Activated CD4-positive, alpha-beta T cell treated with anti-CD3 and anti-CD28 coated beads, Interleukin-2, amount 50 U/mL, for 16 hours (primary cell): ENCODE measurements around the gene THY1.
"Not testable (repeated sequence)": the region's sequence is repeated elsewhere in the genome, so short reads cannot be mapped to it uniquely, and the experiment has no call there.

ENCODE experiments used
- DNase-seq: peaks from one replicate; pipeline ENCODE4 v3.0.0-alpha.2; 2020

Gene THY1

DNA sequence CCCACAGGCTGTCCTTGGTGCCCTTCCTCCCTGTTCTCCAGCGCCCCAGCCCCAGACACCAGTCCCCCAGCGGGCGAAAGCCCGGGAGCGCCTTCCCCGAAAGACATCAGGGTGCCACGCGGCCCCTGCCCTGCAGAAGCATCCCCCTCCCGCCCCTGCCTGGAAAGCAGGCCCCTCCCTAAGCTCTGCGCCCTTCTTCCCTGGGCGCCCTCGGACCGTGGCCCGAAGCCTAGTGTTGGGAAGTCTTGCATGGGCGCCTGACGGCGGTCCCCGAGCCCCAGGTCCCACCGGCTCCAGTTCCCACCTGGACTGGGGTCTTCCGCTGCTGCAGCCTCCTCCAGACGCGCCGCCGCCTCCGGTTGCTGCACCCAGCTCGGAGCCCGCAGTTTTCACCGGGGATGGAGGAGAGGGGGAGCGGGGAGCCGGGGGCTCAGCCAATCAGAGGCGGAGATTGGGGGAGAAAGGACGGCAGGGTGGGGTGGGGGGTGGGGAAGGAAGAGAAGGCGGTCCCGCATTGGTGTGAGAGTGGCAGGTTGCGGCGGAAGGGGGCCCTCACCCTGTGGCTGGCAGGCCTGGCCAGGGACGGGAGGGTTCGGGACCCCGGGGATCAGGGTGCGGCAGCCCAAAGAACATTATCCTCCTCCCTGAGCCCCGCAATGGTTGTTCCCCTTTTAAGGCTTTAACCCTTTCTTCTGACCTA lies at the start of gene THY1:
TSS of gene THY1 (minus strand) at position 364 of the 700 bp plus-strand sequence. CDS start 2,267 bp downstream, outside the sequence.
- DNase-seq, result no peak

- no peak for DNase-seq
Observed at GRCh38 chr11:119472186-119472855, 49.3 kb upstream of the THY1 start.

DNA sequence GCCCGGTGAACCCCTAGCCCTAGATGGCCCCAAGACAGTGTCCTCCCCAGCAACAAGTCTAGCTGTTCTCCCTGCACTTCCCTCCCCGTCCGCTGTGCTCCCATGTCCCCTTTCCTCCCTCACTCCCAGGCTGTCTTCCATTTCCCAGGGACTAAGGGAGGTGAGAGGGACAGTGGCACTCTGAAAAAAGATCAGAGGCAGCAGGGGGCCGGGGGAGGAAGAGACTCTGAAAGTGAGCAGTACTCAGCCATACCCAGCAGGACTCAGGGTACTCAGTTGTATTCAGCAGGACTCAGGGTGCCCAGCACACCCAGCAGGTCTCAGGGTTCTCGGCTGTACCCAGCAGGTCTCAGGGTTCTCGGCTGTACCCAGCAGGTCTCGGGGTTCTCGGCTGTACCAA lies 48.4 kb upstream of the THY1 start:
- no peak for DNase-seq

- DNase-seq, result no peak
Observed at GRCh38 chr11:119470317-119471291, 47.6 kb upstream of the THY1 start.

DNA sequence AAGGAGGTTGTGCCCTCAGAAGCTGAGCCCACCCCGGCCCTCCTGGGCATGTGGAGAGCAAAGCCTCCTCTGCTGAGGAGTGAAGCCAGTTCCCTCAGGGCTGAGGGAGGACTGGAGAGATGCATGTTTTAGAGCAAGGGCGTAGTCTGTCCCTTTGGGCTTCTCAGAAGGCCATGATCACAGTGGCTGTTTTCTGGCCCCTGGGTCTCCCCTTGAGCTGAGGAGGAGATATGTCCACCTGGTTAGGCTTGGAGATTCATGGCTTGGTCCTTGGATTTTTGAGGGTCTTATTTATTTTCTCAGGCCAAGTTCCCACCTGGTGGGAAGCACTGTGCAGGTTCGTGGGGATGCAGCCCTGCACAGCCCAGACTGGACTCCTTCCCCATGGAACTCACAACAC lies 46.5 kb upstream of the THY1 start:
- DNase-seq, result no peak

DNA sequence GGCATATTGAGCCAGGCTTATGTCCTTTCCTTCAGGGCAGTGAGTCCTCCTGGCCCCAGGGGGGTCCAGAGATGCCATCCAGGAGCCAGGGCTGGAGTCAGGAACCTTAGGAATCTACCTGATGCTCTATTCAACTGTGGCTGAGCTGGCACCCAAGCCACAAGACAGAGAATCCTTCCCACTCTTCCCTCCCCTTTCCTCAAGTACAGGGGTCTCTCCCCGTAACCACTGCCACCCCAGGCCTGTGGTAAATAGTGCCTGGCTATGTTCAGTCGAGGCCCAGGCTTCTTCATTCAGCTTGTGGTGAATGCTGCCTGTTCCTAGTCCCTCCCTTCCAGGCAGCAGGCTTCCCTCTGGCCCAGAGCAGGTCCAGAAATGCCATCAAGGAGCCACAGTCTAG lies 45.5 kb upstream of the THY1 start:
- DNase-seq, result no peak

- DNase-seq, result no peak
Observed at GRCh38 chr11:119461229-119461963, 38.4 kb upstream of the THY1 start.

GRCh38 chr11:119460582-119460981 lies 37.6 kb upstream of the THY1 start:
- no peak for DNase-seq

- DNase-seq, result no peak
Observed at GRCh38 chr11:119460097-119460496, 37.1 kb upstream of the THY1 start.

DNA sequence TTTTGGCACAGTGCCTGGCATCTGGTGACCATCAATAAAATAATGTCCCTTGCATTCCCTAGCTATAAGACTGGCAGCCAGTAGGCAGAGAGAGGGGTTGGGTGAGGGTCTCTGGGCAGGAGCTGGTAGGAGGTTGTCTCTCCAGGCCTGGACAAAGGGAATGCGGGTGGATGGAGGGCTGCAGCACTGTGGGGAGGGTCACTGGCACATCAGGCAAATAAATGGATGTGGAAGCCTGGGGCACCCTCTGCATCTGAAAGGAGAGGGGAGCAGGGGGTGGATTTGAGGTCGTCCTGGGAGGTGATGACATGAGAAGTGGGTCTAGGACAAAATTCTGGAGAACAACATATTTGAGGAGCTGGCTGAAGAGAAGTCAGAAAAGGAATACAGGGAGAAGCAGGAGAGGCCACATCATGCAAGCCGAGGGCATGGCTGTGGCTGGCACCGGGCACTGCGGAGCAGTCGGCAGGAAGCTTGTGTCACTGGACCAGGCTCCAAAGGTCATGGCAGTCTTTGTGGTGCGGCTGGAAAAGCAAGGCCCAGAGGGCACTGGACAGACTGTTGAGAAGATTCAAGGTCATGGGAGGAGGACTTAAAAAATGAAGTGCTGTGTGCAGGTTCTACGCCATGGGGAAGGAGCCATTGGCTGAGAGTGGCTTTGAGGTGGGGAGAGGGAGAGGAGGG lies 36.5 kb upstream of the THY1 start:
- DNase-seq, result no peak

GRCh38 chr11:119455708-119456107 lies 32.7 kb upstream of the THY1 start:
- DNase-seq, result not testable (repeated sequence)

DNA sequence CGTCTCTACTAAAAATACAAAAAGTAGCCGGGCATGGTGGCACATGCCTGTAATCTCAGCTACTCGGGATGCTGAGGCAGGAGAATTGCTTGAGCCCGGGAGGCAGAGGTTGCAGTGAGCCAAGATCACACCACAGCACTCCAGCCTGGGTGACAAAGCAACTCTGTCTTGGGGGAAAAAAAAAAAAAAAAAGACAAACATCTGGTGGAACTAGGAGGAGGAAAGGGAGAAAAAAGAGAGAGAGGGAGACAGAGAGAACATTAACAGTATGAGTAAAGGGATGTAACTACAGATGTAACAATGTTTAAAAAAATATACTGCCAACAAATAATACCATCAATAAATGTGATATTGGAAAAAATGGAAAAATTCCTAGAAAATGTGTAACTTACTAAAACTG lies 32.3 kb upstream of the THY1 start:
- not testable (repeated sequence) for DNase-seq

- DNase-seq, result no peak
Observed at GRCh38 chr11:119453881-119454280, 30.9 kb upstream of the THY1 start.

DNA sequence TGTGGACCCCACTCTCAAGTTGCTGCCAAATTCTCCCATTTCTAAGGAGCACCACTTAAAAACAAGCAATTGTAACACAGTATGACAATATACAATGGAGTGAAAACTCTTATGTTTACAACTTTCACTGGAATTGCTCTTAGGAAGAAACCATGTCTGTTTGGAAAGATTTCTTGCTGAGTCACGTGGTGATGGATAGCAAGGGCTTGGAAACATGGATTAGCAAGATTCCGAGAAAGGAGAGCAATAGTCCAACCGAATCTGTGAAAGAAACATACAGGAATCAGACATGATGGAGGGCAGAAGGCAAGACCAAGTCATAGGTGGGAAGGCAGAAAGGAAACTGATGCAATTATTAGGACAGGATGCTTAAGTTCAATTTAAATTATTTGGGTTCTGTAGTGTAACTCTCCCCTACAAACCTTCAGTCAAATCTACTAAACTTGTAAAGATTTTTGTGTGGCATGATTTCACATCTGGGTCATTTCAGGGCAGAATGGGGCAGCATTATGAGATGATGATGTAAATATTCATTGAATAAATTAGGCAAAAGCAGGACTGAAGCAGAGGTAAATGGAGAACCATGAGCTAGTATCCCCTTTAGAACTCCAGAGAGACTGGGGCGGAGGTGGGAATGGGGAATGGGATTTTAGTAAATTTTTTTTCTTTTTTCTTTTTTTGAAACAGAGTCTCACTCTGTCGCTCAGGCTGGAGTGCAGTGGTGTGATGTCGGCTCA lies 27.8 kb upstream of the THY1 start:
- no peak for DNase-seq

DNA sequence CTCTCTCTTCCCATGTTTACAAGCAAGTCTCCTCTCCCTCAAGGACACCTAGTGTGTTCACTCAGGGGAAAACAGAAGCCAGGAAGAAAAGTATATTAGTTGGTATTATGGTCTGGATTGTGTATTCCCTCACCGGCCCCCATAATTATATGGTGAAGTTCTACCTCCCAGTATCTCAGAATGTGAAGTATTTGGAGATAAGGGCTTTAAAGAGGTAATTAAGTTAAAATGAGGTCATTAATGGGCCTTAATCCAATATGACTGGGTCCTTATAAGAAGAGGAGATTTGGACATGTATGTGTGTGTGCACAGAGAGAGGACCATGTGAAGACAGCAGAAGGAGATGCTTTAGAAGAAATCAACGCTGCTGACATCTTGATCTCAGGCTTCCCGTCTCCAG lies 26.5 kb upstream of the THY1 start:
- no peak for DNase-seq

DNA sequence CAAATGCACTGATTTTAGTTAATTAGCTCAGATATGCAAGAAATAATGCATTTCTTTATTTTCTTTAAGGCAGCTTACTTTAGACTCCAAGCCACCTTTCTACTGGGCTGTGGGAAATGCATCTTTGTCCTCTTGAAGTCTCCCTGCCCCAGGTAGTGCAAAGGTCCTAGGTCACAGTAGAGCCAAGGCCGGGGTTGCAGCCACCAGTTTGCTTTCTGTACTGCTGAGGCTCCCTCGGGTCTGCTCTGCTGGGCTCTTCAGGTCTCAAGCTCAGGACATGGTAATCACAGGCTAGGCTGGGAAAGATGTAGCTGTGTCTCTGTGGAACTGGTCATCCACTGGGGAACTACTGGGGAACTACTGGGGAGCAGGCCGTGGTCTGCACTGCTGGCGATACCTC lies 25.4 kb upstream of the THY1 start:
- DNase-seq, result no peak

GRCh38 chr11:119447664-119448242 lies 24.8 kb upstream of the THY1 start:
- no peak for DNase-seq

DNA sequence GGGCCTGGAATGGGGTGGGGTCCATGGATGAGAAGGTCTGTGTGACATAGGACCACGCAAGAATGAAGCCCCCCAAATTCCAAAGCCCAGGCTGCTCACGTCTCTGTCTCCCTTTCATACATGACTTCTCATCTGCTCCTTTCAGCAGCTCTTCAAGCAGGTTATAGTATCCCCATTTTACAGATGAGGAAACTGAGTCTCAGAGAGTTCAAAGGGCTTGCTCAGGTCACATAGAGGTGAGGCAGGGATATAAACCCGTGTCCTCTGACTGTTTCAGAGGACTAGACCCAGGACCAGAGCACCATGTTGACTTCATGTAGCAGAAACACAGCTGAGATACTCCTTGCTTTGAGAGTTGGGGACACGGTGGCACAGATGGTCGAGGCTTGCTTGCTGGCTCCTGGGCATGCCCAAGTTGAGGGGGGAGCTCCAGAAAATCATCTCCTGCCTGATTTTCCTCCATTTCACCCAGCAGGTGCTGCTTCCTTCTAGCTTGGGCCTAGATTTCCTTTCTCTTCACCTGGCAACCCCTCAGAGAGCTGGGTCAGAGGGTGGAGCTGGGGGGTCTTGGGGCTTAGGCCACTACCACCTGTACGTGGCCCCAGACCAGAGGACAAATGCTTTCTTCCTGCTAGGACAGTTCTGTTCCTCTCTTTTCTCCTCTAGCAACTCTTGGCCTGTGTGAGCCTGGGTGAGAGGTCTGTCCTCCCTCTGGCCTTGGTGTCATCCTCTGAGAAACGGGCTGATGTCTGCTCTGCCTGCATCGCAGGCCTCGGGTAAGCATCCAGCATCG lies 24.1 kb upstream of the THY1 start:
- no peak for DNase-seq

- no peak for DNase-seq
Observed at GRCh38 chr11:119446434-119446833, 23.5 kb upstream of the THY1 start.

- DNase-seq, result no peak
Observed at GRCh38 chr11:119445850-119446249, 22.9 kb upstream of the THY1 start.
